K562 (cell line): ENCODE results near the gene GMDS. TPM values are rescaled to one million over a fixed set of nuclear protein-coding genes. Genes with fewer than 3 reads are reported as not detected.

Experiments
- ATAC-seq: fragments of 200-7000 bp; cut with Tn5 transposase; 3 replicates; pipeline ENCODE4 v1.9.1; 2020; ENCODE audit warnings: moderate library complexity
- BruUV-seq: library from RNA; stranded (reverse); fragments of 400-500 nt; replicated peaks from 2 replicates; lab custom pipeline; 2021; lab: Mats Ljungman, UMichigan
- CTCF ChIA-PET: fragments of 300-600 bp; formaldehyde crosslinking; extraction: SDS; loops from one replicate; lab custom pipeline; 2021; ENCODE audit warnings: low intra/inter-chr PET ratio; lab: Yijun Ruan, JAX
- POLR2A ChIA-PET: fragments of 300-600, 350-650 bp; sonication (Branson Sonifier 250); formaldehyde crosslinking; extraction: SDS; loops from one replicate; lab custom pipeline; 2021; ENCODE audit warnings: antibody characterized with exemption, inconsistent platforms; lab: Yijun Ruan, JAX
- DNase-seq, 4 experiments: peaks; one replicate each; pipeline versions ENCODE4 v3.0.0 to v3.0.0-alpha.2; 2011 to 2018; ENCODE audit warnings: low spot score in 3 of 4, mixed read lengths in 3 of 4; ENCODE audit errors: extremely low read depth in 1 of 4
- FAIRE-seq: peaks from 2 replicates; lab custom pipeline; 2011; peaks lifted over from hg19 to GRCh38; lab: Jason Lieb, UNC
- H2AFZ ChIP-seq: 2 replicates; pipeline ENCODE4 v1.6.0; 2011; ENCODE audit warnings: low read depth, low read length, control low read depth, inconsistent platforms
- H3K27ac ChIP-seq: fragments of 200-600 bp; 3 replicates; pipeline ENCODE4 v1.8.0; 2011; ENCODE audit warnings: low read depth, mild to moderate bottlenecking, control low read depth, inconsistent platforms, low read length, moderate library complexity, mixed read lengths; ENCODE audit errors: extremely low read depth
- H3K27me3 ChIP-seq, 2 experiments: fragments of 300-600 bp in 1 of 2; 2 replicates in 1 of 2; 3 replicates in 1 of 2; pipeline versions ENCODE4 v1.6.0 to v1.8.0; 2011; ENCODE audit warnings: inconsistent platforms in 2 of 2, low read length in 2 of 2, mild to moderate bottlenecking in 1 of 2, mixed read lengths in 1 of 2, moderate library complexity in 1 of 2; ENCODE audit not compliant: control insufficient read depth in 2 of 2, insufficient read depth in 2 of 2
- H3K36me3 ChIP-seq: fragments of 300-600 bp; 3 replicates; pipeline ENCODE4 v1.8.0; 2011; ENCODE audit warnings: mild to moderate bottlenecking, low read length, inconsistent platforms; ENCODE audit not compliant: control insufficient read depth, insufficient read depth
- H3K4me1 ChIP-seq, 2 experiments: fragments of 200-600 bp in 1 of 2; replicated peaks in 1 of 2; 2 replicates in 1 of 2; 3 replicates in 1 of 2; pipeline versions ENCODE4 v1.5.1 to v1.8.0; 2011; ENCODE audit warnings: inconsistent platforms in 2 of 2, low read length in 2 of 2, mild to moderate bottlenecking in 1 of 2, mixed read lengths in 1 of 2, moderate library complexity in 1 of 2; ENCODE audit not compliant: control insufficient read depth in 2 of 2, insufficient read depth in 2 of 2
- H3K4me2 ChIP-seq: 2 replicates; pipeline ENCODE4 v1.6.1; 2011; ENCODE audit warnings: low read length, control low read depth, inconsistent platforms, mixed read lengths; ENCODE audit not compliant: insufficient read depth
- H3K4me3 ChIP-seq: fragments of 200-600 bp; sonication (generic), shearing (Covaris generic); 2 replicates; pipeline ENCODE4 v1.5.1; 2016; ENCODE audit warnings: control low read depth, inconsistent platforms
- H3K79me2 ChIP-seq: fragments of 200-600 bp; 3 replicates; pipeline ENCODE4 v1.8.0; 2011; ENCODE audit warnings: low read length, inconsistent platforms; ENCODE audit not compliant: control insufficient read depth, insufficient read depth
- H3K9ac ChIP-seq, 2 experiments: 2 replicates each; pipeline versions ENCODE4 v1.6.0 to v1.6.1; 2011; ENCODE audit warnings: low read depth in 2 of 2, low read length in 2 of 2, control low read depth in 1 of 2, inconsistent platforms in 1 of 2, mild to moderate bottlenecking in 1 of 2, mixed read lengths in 1 of 2; ENCODE audit not compliant: insufficient read depth in 1 of 2
- H3K9me1 ChIP-seq: one replicate; pipeline ENCODE4 v1.6.0; 2011; ENCODE audit warnings: inconsistent platforms, mild to moderate bottlenecking, low read length, moderate library complexity; ENCODE audit not compliant: control insufficient read depth, insufficient read depth
- H3K9me3 ChIP-seq: replicated peaks from 2 replicates; pipeline ENCODE4 v1.5.1; 2011; ENCODE audit warnings: low read depth, low read length, inconsistent platforms; ENCODE audit not compliant: control insufficient read depth, insufficient read depth
- H4K20me1 ChIP-seq: replicated peaks from 2 replicates; pipeline ENCODE4 v1.6.1; 2011; ENCODE audit warnings: low read length, inconsistent platforms, mixed read lengths; ENCODE audit not compliant: control insufficient read depth, insufficient read depth
- ADNP ChIP-seq: fragments of 200-800 bp; sonication (Bioruptor generic); IDR thresholded peaks from 2 replicates; pipeline ENCODE4 v1.6.1; 2016; ENCODE audit warnings: missing genetic modification characterization, missing compliant biosample characterization
- CUX1 ChIP-seq: fragments of 200-800 bp; sonication (Bioruptor generic); IDR thresholded peaks from 2 replicates; pipeline ENCODE4 v1.6.1; 2016; ENCODE audit warnings: missing genetic modification characterization, missing compliant biosample characterization
- FOXP1 ChIP-seq: sonication (generic); formaldehyde crosslinking; IDR thresholded peaks from 2 replicates; pipeline ENCODE4 v1.8.0; 2022; ENCODE audit warnings: mild to moderate bottlenecking, missing genetic modification reagents
- KDM4B ChIP-seq, 2 experiments: fragments of 450-650 bp in 1 of 2; sonication (generic) in 1 of 2; IDR thresholded peaks; 2 replicates each; pipeline ENCODE4 v1.6.1; 2016 to 2017; ENCODE audit warnings: borderline replicate concordance in 2 of 2, antibody characterized with exemption in 1 of 2, low read depth in 1 of 2, mild to moderate bottlenecking in 1 of 2
- MTA2 ChIP-seq: fragments of 450-650 bp; IDR thresholded peaks from 2 replicates; pipeline ENCODE4 v1.6.1; 2016; ENCODE audit warnings: low read depth
- NR4A1 ChIP-seq, 2 experiments: fragments of 250-450 bp in 1 of 2; fragments of 450-650 bp in 1 of 2; sonication (Bioruptor Pico) in 1 of 2; IDR thresholded peaks; 2 replicates each; pipeline versions ENCODE4 v1.4.0 to v1.6.1; 2016 to 2020; ENCODE audit warnings: mild to moderate bottlenecking in 2 of 2, missing compliant biosample characterization in 1 of 2, missing genetic modification characterization in 1 of 2, moderate library complexity in 1 of 2
- SMARCB1 ChIP-seq: IDR thresholded peaks from 2 replicates; pipeline ENCODE4 v1.6.1; 2011; ENCODE audit warnings: improper control_type of control experiment, low read depth; ENCODE audit not compliant: insufficient read length
- UBTF ChIP-seq, 2 experiments: IDR thresholded peaks; 2 replicates each; pipeline ENCODE4 v1.6.1; 2012; ENCODE audit warnings: improper control_type of control experiment in 2 of 2, low read depth in 2 of 2, low read length in 2 of 2, borderline replicate concordance in 1 of 2
- ZBTB5 ChIP-seq: fragments of 450-650 bp; IDR thresholded peaks from 2 replicates; pipeline ENCODE4 v1.6.1; 2017; ENCODE audit warnings: antibody characterized with exemption
- ZNF280A ChIP-seq: fragments of 450-650 bp; IDR thresholded peaks from 2 replicates; pipeline ENCODE4 v1.6.1; 2018; ENCODE audit warnings: mild to moderate bottlenecking, low read depth; ENCODE audit not compliant: partially characterized antibody
- ZNF583 ChIP-seq: fragments of 250-450 bp; sonication (Bioruptor Pico); IDR thresholded peaks from 2 replicates; pipeline ENCODE4 v1.4.0; 2020
- WGBS: fragments of 100-300 bp; shearing (Covaris generic); methylation state at CpG from one replicate; pipeline ENCODE4 v1.1.6; 2016; ENCODE audit warnings: low coverage, mixed read lengths; ENCODE audit not compliant: insufficient coverage; ENCODE audit errors: missing lambda C conversion rate; 5-methylcytosine and 5-hydroxymethylcytosine counted together
- in situ Hi-C: fragments of 300-500 bp; cut with MboI; formaldehyde crosslinking; loops from 4 replicates; pipeline ENCODE4 v1.15.0; 2018; ENCODE audit warnings: inconsistent platforms, mixed read lengths
- intact Hi-C: fragments of 100-400 bp; cut with micrococcal nuclease; formaldehyde crosslinking; loops from 2 replicates; pipeline ENCODE4 v1.14.2; 2022
- polyA plus RNA-seq, 8 experiments: library from polyadenylated mRNA; depleted of rRNA in 4 of 8; stranded (reverse) in 5 of 8; unstranded in 3 of 8; fragments of >200 nt; fragmentation: Nextera tagmentation in 2 of 8; fragmentation: Illumina TruSeq in 1 of 8; extraction: Ambion mirVana in 2 of 8; extraction: Trizol in 1 of 8; gene quantifications; 2 replicates each; pipeline versions ENCODE4 v1.2.1 to v1.2.3, GENCODE V29; 2011 to 2014; ENCODE audit warnings: inconsistent platforms in 1 of 8, missing spikeins in 1 of 8
- total RNA-seq, 7 experiments: library from RNA; depleted of rRNA in 6 of 7; stranded (reverse); fragments of >200 nt in 6 of 7; fragmentation: Illumina TruSeq in 2 of 7; extraction: Trizol in 2 of 7; gene quantifications; 2 replicates each; pipeline versions ENCODE4 v1.2.1 to v1.2.3, GENCODE V29; 2011 to 2021; ENCODE audit warnings: low replicate concordance in 1 of 7

The GMDS gene
- total and polyA plus RNA-seq, 9 of the 15 experiments (the other 6 are each of a cell fraction or from before 2014, with no cell fraction given) = 0.48 to 31.8 (median 13.4) TPM

- ChIA-PET POLR2A (interaction anchor here (1.1 to 1.9 kb wide), 2 partner anchors 10 to 12 kb away, joined by 5 read pairs; no protein-coding TSS in a partner anchor), CTCF (no interaction called here)
- Histone ChIP-seq H4K20me1 (no peaks in the 10 kb centered on the region), H3K27ac (no peak overlapping the region), H3K9ac (no peak overlapping the region), H3K9me3 (no peaks in the 10 kb centered on the region), H3K4me1 (no peaks in the 10 kb centered on the region), H3K36me3 (no peaks in the 10 kb centered on the region), H3K4me3 (no peak overlapping the region), H3K4me2 (no peak overlapping the region), H3K9me1 (no peaks in the 10 kb centered on the region), H3K27me3 (peaks cover 9 to 20% of the 10 kb centered on the region in 2 experiments), H3K79me2 (no peaks in the 10 kb centered on the region), H2AFZ (no peak overlapping the region)
- DNase-seq (no peak), ATAC-seq (no peak), FAIRE-seq (no peak)
- in situ Hi-C loops (no loop called here), intact Hi-C loops (no loop called here)
- 2% methylated on average over 7 of the region's 7 CpGs for WGBS
- BruUV-seq = no TSS peak
- no peak for TF ChIP-seq ZBTB5
- no peak for TF ChIP-seq ZNF583 (CRISPR knock-in tag)
- TF ChIP-seq FOXP1 = no peak
- TF ChIP-seq SMARCB1 = no peak
- TF ChIP-seq NR4A1 (CRISPR knock-in tag; IDR thresholded peaks at IDR 0.05) = no peak
- TF ChIP-seq NR4A1 (tag; IDR thresholded peaks at IDR 0.05) = no peak
- no peak for TF ChIP-seq CUX1 (CRISPR knock-in tag)
- TF ChIP-seq UBTF (IDR thresholded peaks at IDR 0.05; ENCODE audit: borderline replicate concordance in 1 of 2, low read depth in 2 of 2, low read length in 2 of 2) = no peak
- no peak for TF ChIP-seq ADNP (tag)
- TF ChIP-seq MTA2 = no peak
- TF ChIP-seq ZNF280A = no peak
- no peak for TF ChIP-seq KDM4B (IDR thresholded peaks at IDR 0.05; ENCODE audit: borderline replicate concordance in 2 of 2, low read depth in 1 of 2)
Observed at GRCh38 chr6:1850840-1851157, 394.6 kb downstream of the GMDS start.
